Measurements from ENCODE around the gene THBS2.
"Not testable (repeated sequence)": the region's sequence is repeated elsewhere in the genome, so short reads cannot be mapped to it uniquely, and the experiment has no call there.

THBS2 gene

DNA sequence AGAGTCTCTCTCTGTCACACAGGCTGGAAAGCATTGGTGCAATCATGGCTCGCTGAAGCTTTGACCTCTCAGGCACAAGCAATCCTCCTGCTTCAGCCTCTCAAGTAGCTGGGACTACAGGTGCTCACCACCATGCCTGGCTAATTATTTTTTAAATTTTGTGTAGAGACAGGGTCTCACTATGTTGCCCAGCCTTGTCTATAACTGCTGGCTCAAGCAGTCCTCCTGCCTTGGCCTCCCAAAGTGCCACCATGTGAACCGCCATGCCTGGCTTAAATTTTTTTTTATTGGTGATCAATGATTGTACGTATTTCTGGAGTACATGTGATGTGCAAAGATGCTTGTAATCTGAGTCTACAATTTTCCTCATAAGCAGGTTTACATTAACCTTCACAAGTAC is 54.8 kb downstream of the THBS2 start:
- TF ChIP-seq, protein P1, sequence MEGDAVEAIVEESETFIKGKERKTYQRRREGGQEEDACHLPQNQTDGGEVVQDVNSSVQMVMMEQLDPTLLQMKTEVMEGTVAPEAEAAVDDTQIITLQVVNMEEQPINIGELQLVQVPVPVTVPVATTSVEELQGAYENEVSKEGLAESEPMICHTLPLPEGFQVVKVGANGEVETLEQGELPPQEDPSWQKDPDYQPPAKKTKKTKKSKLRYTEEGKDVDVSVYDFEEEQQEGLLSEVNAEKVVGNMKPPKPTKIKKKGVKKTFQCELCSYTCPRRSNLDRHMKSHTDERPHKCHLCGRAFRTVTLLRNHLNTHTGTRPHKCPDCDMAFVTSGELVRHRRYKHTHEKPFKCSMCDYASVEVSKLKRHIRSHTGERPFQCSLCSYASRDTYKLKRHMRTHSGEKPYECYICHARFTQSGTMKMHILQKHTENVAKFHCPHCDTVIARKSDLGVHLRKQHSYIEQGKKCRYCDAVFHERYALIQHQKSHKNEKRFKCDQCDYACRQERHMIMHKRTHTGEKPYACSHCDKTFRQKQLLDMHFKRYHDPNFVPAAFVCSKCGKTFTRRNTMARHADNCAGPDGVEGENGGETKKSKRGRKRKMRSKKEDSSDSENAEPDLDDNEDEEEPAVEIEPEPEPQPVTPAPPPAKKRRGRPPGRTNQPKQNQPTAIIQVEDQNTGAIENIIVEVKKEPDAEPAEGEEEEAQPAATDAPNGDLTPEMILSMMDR (IDR thresholded peaks at IDR 0.05; ENCODE audit: low read depth, low read length), result no peak
- TF ChIP-seq, protein P2, sequence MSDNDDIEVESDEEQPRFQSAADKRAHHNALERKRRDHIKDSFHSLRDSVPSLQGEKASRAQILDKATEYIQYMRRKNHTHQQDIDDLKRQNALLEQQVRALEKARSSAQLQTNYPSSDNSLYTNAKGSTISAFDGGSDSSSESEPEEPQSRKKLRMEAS (IDR thresholded peaks at IDR 0.05; ENCODE audit: low read depth, low read length), result no peak
- no peak for TF ChIP-seq POLR2A (IDR thresholded peaks at IDR 0.05; ENCODE audit: extremely low read depth, insufficient read length)
- TF ChIP-seq MYC (IDR thresholded peaks at IDR 0.05; ENCODE audit: low read depth, low read length), result no peak
- H3K4me3 ChIP-seq (ENCODE audit: low read depth, low read length), result no peak overlapping the region
- no peak for DNase-seq (ENCODE audit: low read depth)

DNA sequence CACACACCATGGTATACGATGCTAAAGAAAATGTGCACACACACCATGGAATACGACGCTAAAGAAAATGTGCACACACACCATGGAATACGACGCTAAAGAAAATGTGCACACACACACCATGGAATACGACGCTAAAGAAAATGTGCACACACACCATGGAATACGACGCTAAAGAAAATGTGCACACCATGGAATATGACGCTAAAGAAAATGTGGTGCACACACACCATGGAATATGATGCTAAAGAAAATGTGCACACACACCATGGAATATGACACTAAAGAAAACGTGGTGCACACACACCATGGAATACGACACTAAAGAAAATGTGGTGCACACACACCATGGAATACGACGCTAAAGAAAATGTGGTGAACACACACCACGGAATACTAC is 55.7 kb downstream of the THBS2 start:
- DNase-seq (ENCODE audit: low read depth); H3K4me3 ChIP-seq (ENCODE audit: low read depth, low read length): not testable (repeated sequence)

DNA sequence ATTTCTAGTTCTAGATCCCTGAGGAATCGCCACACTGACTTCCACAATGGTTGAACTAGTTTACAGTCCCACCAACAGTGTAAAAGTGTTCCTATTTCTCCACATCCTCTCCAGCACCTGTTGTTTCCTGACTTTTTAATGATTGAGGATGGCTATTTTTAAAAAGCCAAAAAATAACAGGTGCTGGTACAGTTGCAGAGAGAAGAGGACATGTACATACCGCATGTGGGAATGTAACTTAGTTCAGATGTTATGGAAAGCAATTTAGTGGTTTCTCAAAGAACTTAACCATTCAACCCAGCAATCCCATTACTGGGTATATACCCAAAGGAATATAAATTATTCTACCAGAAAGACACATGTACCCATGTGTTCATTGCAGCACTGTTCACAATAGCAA is 57.4 kb downstream of the THBS2 start:
- DNase-seq (ENCODE audit: low read depth), result not testable (repeated sequence)

DNA sequence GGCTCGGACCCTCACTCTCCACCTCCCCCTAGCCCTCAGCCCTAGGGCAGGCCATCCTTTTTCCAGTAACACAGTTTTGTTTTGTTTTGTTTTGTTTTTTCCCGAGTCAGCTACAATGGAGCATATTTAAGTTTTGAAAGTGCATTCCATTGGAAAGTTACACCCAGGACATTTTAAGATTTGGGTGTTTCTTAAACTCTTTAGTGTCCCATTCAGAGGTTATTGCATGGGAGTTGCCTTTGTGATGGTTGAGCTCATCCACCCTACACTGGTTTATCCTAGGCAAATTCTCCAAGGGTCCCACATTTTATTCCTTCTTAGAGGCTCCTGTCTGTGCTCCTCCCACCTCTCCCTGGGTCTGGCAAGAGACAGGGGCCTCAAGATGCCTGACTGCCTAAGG is 58.9 kb downstream of the THBS2 start:
- TF ChIP-seq POLR2A (IDR thresholded peaks at IDR 0.05; ENCODE audit: extremely low read depth, insufficient read length) (no peak), MYC (IDR thresholded peaks at IDR 0.05; ENCODE audit: low read depth, low read length) (no peak)
- TF ChIP-seq, protein P2 (IDR thresholded peaks at IDR 0.05; ENCODE audit: low read depth, low read length), result no peak
- TF ChIP-seq, protein P1 (IDR thresholded peaks at IDR 0.05; ENCODE audit: low read depth, low read length), result no peak
- no peak for DNase-seq (ENCODE audit: low read depth)
- no peak overlapping the region for H3K4me3 ChIP-seq (ENCODE audit: low read depth, low read length)

More for the DNA sequence above, 57.4 kb downstream of the THBS2 start:
- H3K4me3 ChIP-seq (ENCODE audit: low read depth, low read length), result not testable (repeated sequence)

DNA sequence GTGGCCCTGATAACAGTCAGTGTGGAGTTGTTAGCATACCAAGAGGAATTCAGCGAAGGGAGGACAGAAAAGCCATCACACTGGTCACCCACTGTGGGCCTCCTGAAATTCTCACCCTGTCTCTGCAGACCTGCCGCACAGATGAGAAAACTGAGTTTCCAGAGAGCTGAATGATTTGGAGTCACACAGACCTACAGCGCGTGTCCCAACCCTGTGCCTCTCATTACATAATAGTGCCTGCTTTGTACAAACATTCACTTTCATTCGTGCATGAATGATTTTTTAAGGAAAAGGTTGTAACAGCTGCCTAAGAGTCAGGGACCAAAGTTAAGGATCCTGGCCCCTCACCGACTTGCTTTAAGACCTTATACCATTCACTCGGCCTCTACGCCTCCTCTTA is 62.7 kb downstream of the THBS2 start:
- no peak overlapping the region for H3K4me3 ChIP-seq (ENCODE audit: low read depth, low read length)
- no peak for TF ChIP-seq MYC (IDR thresholded peaks at IDR 0.05; ENCODE audit: low read depth, low read length)
- TF ChIP-seq, protein P1 (IDR thresholded peaks at IDR 0.05; ENCODE audit: low read depth, low read length), result no peak
- TF ChIP-seq, protein P2 (IDR thresholded peaks at IDR 0.05; ENCODE audit: low read depth, low read length), result no peak
- TF ChIP-seq POLR2A (IDR thresholded peaks at IDR 0.05; ENCODE audit: extremely low read depth, insufficient read length), result no peak
- DNase-seq (ENCODE audit: low read depth), result no peak

DNA sequence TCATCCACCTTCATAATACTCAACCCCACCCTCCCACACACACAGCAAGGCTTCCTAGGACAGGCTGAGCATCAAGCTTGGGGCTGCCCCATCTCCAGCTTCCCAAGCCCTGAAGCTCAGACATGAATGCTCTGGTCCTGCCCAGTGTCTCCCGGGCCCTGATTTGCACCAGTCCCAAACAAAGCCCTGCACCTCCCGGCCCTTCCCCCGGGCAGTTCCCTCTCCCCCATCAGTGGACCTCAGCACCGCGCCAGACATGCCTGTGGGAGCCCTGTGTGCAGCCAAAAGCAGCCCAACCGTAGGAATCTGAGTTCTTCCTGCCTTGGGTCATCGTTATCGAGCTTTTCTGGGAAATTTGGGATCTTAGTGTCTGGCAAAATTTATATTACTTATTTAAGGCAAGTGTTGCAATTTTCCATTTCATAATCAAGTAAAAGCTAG is 63.5 kb downstream of the THBS2 start:
- H3K4me3 ChIP-seq (ENCODE audit: low read depth, low read length), result no peak overlapping the region
- TF ChIP-seq, protein P2 (IDR thresholded peaks at IDR 0.05; ENCODE audit: low read depth, low read length), result no peak
- TF ChIP-seq, protein P1 (IDR thresholded peaks at IDR 0.05; ENCODE audit: low read depth, low read length), result no peak
- TF ChIP-seq MYC (IDR thresholded peaks at IDR 0.05; ENCODE audit: low read depth, low read length) (no peak), POLR2A (IDR thresholded peaks at IDR 0.05; ENCODE audit: extremely low read depth, insufficient read length) (no peak)
- DNase-seq (ENCODE audit: low read depth), result no peak

DNA sequence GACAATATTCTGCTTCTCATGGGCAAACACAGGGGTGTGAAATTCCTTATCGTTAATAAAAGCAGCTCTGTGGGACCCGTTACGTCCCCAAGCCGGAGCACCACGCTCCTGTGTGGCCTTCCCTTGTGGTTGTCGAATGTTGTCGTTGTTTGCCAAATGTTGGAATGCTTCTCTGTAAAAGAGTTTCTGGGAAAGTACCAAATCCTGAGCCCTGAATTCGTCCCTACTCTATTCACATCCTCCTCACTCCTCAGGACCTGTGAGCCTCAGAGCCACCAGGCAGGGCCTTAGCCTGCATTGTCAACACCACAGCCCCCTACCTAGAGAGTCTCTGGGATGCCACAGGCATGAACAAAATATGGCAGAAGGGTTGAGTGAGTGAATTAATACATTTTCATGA is 64.0 kb downstream of the THBS2 start:
- TF ChIP-seq, protein P2 (IDR thresholded peaks at IDR 0.05; ENCODE audit: low read depth, low read length), result no peak
- no peak for DNase-seq (ENCODE audit: low read depth)
- no peak overlapping the region for H3K4me3 ChIP-seq (ENCODE audit: low read depth, low read length)

Data from NB4 (cell line).